BE2C (cell line): ENCODE measurements around the gene TEX19.
A peak's percentile ranks its signal among the peaks of the same experiment; 100 is the strongest.

Experiments used
- DNase-seq: peaks from one replicate; pipeline ENCODE4 v3.0.0-alpha.2; 2020
- H3K27me3 ChIP-seq: fragments of 250-450 bp; sonication (Bioruptor Pico); 2 replicates; pipeline ENCODE4 v1.5.1; 2020; ENCODE audit warnings: mild to moderate bottlenecking
- H3K36me3 ChIP-seq: fragments of 250-450 bp; sonication (Bioruptor Pico); 2 replicates; pipeline ENCODE4 v1.5.1; 2020; ENCODE audit warnings: mild to moderate bottlenecking
- H3K4me1 ChIP-seq: fragments of 250-450 bp; sonication (Bioruptor Pico); 2 replicates; pipeline ENCODE4 v1.5.1; 2020
- H3K4me3 ChIP-seq: 2 replicates; pipeline ENCODE4 v1.5.1; 2011; ENCODE audit warnings: low read depth, low read length
- H3K9me3 ChIP-seq: fragments of 250-450 bp; sonication (Bioruptor Pico); 2 replicates; pipeline ENCODE4 v1.5.1; 2020
- TF ChIP-seq, protein P1 (sequence below): IDR thresholded peaks from 2 replicates; pipeline ENCODE4 v1.5.1; 2012; ENCODE audit warnings: mild to moderate bottlenecking, low read depth, low read length

The TEX19 gene

DNA sequence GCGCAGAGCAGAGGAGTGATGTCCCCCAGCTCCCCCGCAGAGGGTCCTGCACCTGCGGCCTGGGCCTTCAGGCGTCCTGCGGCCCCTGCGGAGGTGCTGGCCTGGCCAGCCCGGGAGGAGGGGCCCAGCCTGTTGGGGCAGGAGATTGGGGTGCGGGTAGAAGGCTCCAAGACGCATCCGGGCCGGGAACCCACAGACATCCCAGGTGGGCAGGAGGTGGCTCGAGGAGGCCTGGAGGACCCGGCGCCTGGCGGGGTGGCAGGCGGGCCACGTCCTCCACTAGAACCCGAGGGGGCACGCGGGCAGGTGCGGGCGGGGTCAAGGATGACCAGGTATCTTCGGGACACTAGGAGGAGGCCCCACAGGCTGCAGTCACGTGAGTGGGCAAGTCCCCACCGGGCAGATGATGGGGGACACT, 24.8 kb upstream of the TEX19 start:
- Histone ChIP-seq H3K4me1 (peaks cover 35% of the 10 kb centered on the region), H3K27me3 (peaks cover 10% of the 10 kb centered on the region), H3K9me3 (no peaks in the 10 kb centered on the region), H3K36me3 (no peaks in the 10 kb centered on the region), H3K4me3 (no peak overlapping the region)
- TF ChIP-seq, protein P1, sequence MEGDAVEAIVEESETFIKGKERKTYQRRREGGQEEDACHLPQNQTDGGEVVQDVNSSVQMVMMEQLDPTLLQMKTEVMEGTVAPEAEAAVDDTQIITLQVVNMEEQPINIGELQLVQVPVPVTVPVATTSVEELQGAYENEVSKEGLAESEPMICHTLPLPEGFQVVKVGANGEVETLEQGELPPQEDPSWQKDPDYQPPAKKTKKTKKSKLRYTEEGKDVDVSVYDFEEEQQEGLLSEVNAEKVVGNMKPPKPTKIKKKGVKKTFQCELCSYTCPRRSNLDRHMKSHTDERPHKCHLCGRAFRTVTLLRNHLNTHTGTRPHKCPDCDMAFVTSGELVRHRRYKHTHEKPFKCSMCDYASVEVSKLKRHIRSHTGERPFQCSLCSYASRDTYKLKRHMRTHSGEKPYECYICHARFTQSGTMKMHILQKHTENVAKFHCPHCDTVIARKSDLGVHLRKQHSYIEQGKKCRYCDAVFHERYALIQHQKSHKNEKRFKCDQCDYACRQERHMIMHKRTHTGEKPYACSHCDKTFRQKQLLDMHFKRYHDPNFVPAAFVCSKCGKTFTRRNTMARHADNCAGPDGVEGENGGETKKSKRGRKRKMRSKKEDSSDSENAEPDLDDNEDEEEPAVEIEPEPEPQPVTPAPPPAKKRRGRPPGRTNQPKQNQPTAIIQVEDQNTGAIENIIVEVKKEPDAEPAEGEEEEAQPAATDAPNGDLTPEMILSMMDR, result no peak
- DNase-seq, result no peak

DNA sequence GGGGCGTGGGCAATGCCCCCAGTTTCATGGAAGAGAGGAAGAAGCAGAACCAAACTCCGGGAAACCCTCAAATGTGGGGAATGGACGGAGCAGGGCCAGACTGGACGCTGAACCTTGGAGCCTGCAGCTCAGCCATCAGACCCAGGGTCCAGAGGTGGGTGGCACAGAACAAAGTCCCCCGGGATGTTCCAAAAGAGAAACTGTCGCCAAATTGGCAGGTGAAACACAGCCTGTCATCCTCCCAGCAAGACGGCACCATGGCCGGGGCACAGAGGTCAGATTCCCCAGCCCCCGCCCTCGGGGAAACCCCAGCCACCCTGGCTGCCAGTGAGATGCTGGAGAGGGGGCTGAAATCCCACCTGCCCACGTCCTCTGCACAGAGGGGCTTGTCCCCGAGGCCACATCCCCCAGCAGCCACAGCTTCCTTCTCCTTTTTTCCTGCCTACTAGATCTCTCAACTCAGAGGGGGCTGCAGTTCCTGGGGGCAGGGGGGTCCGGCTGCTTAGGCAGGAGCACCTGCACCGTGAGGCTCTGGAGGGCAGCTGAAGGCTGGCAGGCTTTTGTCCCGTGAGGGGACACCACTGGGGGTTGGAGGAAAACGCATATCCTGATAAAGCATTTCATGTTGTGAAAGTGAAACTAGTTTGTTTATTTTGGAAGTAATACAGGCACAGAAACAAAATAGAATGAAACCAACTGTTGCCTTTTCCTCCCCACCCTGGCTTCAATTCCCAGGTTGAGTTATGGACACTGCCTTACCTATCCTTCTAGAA, 24.2 kb upstream of the TEX19 start:
- TF ChIP-seq, protein P1, result no peak
- Histone ChIP-seq H3K36me3 (no peaks in the 10 kb centered on the region), H3K4me3 (no peak overlapping the region), H3K4me1 (peaks cover 29% of the 10 kb centered on the region), H3K27me3 (peaks cover 10% of the 10 kb centered on the region), H3K9me3 (no peaks in the 10 kb centered on the region)
- DNase-seq, result no peak

DNA sequence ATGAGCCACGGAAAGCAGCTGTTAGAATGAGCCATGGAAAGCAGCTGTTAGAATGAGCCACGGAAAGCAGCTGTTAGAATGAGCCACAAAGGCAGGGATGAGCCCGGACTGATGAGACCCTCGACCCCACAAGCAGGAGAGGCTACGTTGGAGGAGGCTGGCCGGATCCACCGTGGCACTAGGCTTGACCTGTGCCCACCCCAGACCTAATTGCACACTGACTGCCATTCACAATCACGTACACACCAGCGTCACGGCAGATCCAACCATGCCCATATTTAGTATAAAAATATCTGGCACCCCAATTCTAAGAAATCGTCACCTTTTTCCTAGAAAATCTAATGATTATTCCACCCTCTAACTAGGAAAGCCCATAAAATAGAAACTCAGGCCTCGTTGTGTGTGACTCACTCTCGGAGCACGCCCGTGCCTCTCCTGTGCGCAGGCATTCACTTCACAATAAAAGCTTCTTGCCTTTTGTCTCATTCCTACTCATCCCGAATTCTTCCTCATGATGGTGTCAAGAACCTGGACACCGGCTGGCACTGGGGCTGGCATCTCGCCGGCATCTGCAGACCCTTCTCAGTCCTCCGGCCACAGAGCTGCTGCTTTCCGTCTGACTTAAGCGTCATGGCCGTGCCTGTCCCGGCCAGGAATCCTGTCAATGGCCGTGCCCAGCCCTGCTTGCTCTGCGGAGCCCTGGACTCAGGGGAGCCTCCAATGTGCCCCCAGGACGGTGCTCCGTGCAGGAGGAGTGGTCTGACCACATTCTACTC, 20.0 kb upstream of the TEX19 start:
- Histone ChIP-seq H3K36me3 (no peaks in the 10 kb centered on the region), H3K9me3 (no peaks in the 10 kb centered on the region), H3K4me1 (no peaks in the 10 kb centered on the region), H3K27me3 (no peaks in the 10 kb centered on the region), H3K4me3 (peak overlapping the region; percentile 37)
- no peak for DNase-seq
- TF ChIP-seq, protein P1, result no peak

DNA sequence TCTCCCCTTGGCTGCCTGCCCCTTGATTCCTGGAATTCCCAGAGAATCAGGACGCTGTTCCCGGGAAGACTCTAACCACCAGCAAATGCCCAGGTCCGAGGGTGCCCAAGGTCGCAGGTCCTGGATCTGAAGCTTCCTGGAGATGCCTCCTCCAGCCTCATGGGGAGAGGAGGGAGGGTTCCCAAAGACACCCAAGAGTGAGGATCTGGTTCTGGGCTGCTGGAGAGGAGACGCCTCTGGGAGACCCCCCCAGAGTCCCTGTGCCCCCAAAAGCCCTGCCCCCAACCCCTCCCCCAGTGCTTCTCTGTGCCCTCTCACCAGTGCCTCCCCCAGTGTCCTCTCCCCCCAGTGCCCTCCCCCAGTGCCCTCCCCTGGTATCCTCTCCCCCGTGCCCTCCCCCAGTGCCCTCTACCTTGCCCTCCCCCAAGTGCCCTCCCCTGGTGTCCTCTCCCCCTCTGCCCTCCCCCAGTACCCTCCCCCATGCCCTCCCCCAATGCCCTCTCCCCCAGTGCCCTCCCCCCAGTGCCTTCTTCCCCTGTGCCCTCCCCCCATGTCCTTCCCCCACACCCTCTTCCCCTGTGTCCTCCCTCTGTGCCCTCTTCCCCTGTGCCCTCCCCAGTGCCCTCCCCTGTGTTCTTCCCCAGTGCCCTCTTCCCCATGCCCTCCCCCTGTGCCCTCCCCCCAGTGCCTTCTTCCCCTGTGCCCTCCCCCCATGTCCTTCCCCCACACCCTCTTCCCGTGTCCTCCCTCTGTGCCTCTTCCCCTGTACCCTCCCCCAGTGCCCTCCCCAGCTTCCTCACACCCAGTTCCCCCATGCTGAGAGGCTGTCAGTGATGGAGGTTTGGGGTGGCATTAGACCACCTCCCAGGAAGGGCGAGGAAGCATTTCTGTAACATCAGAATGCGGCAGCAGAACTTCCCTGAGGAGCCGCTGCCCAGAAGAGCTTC, 19.1 kb upstream of the TEX19 start:
- TF ChIP-seq, protein P1, result no peak
- Histone ChIP-seq H3K36me3 (no peaks in the 10 kb centered on the region), H3K4me3 (peak overlapping the region; percentile 37), H3K4me1 (no peaks in the 10 kb centered on the region), H3K27me3 (no peaks in the 10 kb centered on the region), H3K9me3 (no peaks in the 10 kb centered on the region)
- no peak for DNase-seq

DNA sequence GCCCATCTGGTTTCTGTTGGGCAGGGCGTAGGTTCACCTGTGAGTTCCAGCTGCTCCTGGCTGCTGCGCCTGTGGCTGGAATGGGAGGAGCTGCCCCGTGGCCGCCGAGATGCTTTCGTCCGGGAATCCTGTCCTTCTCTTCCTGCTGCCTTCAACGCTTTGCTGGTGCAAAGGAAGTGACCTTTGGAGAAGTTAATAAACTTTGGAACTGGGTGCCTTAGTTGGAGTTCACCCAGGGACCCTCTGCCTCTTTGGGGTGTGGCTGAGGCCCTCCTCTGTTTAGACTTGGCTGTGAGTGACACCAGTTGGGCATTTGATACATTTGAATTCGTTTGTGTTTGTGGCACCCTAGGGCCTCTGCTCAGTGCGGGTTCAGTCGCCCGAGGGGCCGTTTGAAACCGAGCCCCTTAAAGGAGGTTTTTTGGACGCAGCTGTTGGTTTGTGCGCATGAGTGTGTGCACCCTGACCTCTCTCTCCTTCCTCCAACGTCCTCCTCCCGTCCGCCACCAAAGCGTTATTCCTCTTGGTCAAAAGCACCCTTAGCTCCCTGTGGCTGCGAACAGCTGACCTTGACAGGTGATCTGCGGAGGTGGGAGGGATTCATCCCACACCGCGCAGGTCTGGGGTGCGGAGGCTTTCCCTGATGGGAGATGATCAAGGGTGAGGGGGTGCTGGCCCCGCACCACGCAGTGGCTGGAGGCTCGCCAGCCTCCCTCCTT, 16.5 kb upstream of the TEX19 start:
- no peaks in the 10 kb centered on the region for H3K36me3 ChIP-seq

More for the DNA sequence above, 16.5 kb upstream of the TEX19 start:
- Histone ChIP-seq H3K4me1 (no peaks in the 10 kb centered on the region), H3K4me3 (no peak overlapping the region), H3K9me3 (no peaks in the 10 kb centered on the region), H3K27me3 (no peaks in the 10 kb centered on the region)
- TF ChIP-seq, protein P1, result no peak
- no peak for DNase-seq
